Testis (tissue), 3 donors: ENCODE data around the gene UBE2E2. TPM values are rescaled to one million over a fixed set of nuclear protein-coding genes. Genes with fewer than 3 reads are reported as not detected.

Experiments used
- DNase-seq: peaks from one replicate; pipeline ENCODE4 v3.0.0-alpha.2; 2019
- H3K27ac ChIP-seq, 2 donors: fragments of 200-600 bp; sonication (generic); one replicate each; pipeline ENCODE4 v1.5.1; 2019
- H3K27me3 ChIP-seq: fragments of 200-600 bp; sonication (generic); one replicate; pipeline ENCODE4 v1.5.1; 2019
- H3K36me3 ChIP-seq: fragments of 200-600 bp; sonication (generic); one replicate; pipeline ENCODE4 v1.5.1; 2017; ENCODE audit warnings: low read depth; ENCODE audit errors: missing control alignments
- H3K4me1 ChIP-seq: fragments of 200-600 bp; sonication (generic); one replicate; pipeline ENCODE4 v1.5.1; 2019
- H3K4me3 ChIP-seq, 2 donors: fragments of 200-600 bp; sonication (generic); one replicate each; pipeline ENCODE4 v1.5.1; 2017 to 2019
- H3K9me3 ChIP-seq: fragments of 200-600 bp; sonication (generic); one replicate; pipeline ENCODE4 v1.5.1; 2017
- POLR2A ChIP-seq: fragments of 450-650 bp; IDR thresholded peaks from one replicate; pipeline ENCODE4 v1.6.1; 2017; ENCODE audit warnings: antibody characterized with exemption, mild to moderate bottlenecking, moderate library complexity
- WGBS, 2 donors: methylation state at CpG; one replicate each; pipeline ENCODE4 v1.1.5; 2018; 5-methylcytosine and 5-hydroxymethylcytosine counted together
- intact Hi-C: fragments of 100-400 bp; cut with DNase I; formaldehyde crosslinking; loops from one replicate; pipeline ENCODE4 v1.15.1; 2023; ENCODE audit warnings: low total_unique reads
- polyA plus RNA-seq: library from polyadenylated mRNA; stranded (reverse); fragments of 350-450 nt; fragmentation: Illumina TruSeq; extraction: RNeasy Lipid Tissue Mini Kit (QIAGEN cat#74804); gene quantifications from one replicate; pipeline ENCODE4 v1.2.3, GENCODE V29; 2014; ENCODE audit warnings: low read depth, low replicate concordance; ENCODE audit not compliant: insufficient read depth
- total RNA-seq, 2 donors: library from RNA; depleted of rRNA; stranded (reverse); fragments of >200 nt; gene quantifications; one replicate each; pipeline ENCODE4 v1.2.3, GENCODE V29; 2016
- TF ChIP-seq, protein P1 (sequence below), 3 experiments: fragments of 450-650 bp in 2 of 3; fragments of 200-600 bp in 1 of 3; sonication (generic) in 1 of 3; IDR thresholded peaks; one replicate each; pipeline ENCODE4 v1.5.1; 2016 to 2019; ENCODE audit warnings: antibody characterized with exemption in 3 of 3, mild to moderate bottlenecking in 2 of 3, moderate library complexity in 1 of 3

The UBE2E2 gene
- total and polyA plus RNA-seq, 3 donors from 2014 or later, result 45.5 to 94.2 (median 48.7) TPM

DNA sequence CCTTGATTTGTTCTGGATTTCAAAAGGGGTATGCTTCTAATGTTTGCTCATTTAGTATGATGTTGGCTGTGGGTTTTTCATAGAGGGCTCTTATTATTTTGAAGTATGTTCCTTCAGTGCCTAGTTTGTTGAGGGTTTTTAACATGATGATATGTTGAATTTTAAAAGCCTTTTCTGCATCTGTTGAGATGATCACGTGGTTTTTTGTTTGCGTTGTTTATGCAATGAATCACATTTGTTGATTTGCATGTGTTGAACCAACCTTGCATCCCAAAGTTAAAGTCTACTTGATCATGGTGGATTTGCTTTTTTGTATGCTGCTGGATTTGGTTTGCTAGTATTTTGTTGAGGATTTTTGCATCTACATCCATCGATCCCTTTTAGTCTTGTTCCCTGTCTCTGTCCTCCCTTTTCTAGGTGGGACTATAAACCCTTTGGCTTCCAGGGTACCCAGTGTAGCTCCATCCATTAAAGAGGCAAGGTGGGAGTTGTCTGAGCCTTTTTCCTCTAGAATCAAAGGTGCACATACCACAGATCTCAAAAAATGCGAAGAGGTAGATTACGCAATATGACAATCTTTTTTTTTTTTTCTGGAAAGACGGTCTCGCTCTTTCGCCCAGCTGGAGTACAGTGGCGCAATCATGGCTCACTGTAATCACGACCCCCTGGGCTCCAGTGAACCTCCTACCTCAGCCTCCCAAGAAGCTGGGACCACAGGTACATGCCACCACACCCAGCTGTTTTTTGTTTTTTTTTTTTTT lies 381.0 kb downstream of the UBE2E2 start:
- intact Hi-C loops, result no loop called here
- WGBS, 2 donors, result 95 to 96% methylated on average over 10 of the region's 10 CpGs
- no peak overlapping the region for H3K4me3 ChIP-seq
- no peaks in the 10 kb centered on the region for H3K4me1 ChIP-seq
- no peak for DNase-seq
- H3K27ac ChIP-seq, result no peak overlapping the region
- H3K9me3 ChIP-seq, result no peaks in the 10 kb centered on the region
- no peak for TF ChIP-seq POLR2A
- TF ChIP-seq, protein P1, sequence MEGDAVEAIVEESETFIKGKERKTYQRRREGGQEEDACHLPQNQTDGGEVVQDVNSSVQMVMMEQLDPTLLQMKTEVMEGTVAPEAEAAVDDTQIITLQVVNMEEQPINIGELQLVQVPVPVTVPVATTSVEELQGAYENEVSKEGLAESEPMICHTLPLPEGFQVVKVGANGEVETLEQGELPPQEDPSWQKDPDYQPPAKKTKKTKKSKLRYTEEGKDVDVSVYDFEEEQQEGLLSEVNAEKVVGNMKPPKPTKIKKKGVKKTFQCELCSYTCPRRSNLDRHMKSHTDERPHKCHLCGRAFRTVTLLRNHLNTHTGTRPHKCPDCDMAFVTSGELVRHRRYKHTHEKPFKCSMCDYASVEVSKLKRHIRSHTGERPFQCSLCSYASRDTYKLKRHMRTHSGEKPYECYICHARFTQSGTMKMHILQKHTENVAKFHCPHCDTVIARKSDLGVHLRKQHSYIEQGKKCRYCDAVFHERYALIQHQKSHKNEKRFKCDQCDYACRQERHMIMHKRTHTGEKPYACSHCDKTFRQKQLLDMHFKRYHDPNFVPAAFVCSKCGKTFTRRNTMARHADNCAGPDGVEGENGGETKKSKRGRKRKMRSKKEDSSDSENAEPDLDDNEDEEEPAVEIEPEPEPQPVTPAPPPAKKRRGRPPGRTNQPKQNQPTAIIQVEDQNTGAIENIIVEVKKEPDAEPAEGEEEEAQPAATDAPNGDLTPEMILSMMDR (IDR thresholded peaks at IDR 0.05), result no peak
- no peaks in the 10 kb centered on the region for H3K36me3 ChIP-seq
- no peaks in the 10 kb centered on the region for H3K27me3 ChIP-seq

DNA sequence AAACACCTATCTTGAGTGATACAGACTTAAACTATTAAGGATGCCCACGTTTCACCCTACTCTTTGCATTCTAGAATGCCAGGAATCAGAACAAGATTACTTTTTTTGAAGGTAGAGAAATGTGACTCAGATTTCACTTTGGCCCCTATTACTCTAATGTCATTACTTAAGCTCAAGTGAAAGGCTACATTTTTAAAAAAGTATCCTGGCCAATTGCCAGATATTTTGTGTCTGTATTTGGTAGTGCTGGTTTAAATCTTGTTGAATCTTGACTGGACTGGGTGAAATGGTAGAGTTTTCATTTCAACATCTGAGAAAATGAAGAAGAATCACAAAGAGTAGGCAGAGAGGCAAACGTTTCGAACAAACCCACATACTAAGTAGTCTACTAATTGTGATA lies 384.4 kb downstream of the UBE2E2 start:
- H3K27ac ChIP-seq, result no peak overlapping the region
- no peak overlapping the region for H3K4me3 ChIP-seq
- WGBS, 2 donors, result 86 to 87% methylated on average over 3 of the region's 3 CpGs
- TF ChIP-seq, protein P1 (IDR thresholded peaks at IDR 0.05), result no peak
- TF ChIP-seq POLR2A, result no peak
- no peaks in the 10 kb centered on the region for H3K4me1 ChIP-seq
- DNase-seq, result no peak
- no peaks in the 10 kb centered on the region for H3K9me3 ChIP-seq
- intact Hi-C loops, result no loop called here
- H3K36me3 ChIP-seq, result no peaks in the 10 kb centered on the region
- H3K27me3 ChIP-seq, result no peaks in the 10 kb centered on the region

DNA sequence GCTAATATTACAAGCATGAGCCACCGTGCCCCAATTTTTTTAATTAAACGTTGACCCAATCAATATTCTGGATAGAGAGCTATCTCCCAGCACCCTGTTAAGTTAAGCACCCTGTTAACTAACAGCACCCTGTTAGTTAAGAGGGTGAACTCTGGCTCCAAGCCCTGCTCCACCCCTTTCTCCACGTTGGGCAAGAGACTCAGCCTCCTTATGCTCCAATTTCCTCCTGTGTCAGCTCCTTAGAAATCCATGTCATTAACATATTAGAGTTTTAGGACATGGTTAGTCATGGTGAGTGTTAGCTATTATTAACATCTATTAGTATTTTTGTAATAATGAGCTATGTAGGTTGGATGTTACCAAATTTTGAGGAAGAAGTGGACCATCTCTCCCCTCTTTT lies 385.4 kb downstream of the UBE2E2 start:
- Histone ChIP-seq H3K27me3 (no peaks in the 10 kb centered on the region), H3K9me3 (no peaks in the 10 kb centered on the region), H3K4me3 (no peak overlapping the region), H3K4me1 (no peaks in the 10 kb centered on the region), H3K36me3 (no peaks in the 10 kb centered on the region), H3K27ac (no peak overlapping the region)
- intact Hi-C loops, result no loop called here
- WGBS, 2 donors, result 79 to 86% methylated on average over 3 of the region's 3 CpGs
- TF ChIP-seq, protein P1 (IDR thresholded peaks at IDR 0.05), result no peak
- no peak for TF ChIP-seq POLR2A
- DNase-seq, result no peak

DNA sequence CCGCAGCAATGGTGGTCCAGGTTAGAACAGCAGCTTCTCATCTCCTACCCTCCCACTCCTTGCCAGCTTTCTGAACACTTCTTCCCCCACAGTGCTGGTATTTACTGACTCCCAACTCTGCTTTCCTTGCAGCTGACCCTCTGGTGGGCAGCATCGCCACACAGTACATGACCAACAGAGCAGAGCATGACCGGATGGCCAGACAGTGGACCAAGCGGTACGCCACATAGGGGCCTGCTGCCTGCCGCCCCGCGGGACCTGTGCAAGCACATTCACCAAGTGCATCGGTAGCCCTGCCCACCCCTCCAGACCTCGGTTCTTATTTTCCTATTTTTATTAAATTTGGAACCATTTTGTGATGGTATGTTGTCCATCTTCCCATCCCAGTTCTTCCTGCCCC lies 386.5 kb downstream of the UBE2E2 start:
- Histone ChIP-seq H3K27me3 (no peaks in the 10 kb centered on the region), H3K9me3 (no peaks in the 10 kb centered on the region), H3K4me1 (no peaks in the 10 kb centered on the region), H3K27ac (no peak overlapping the region), H3K36me3 (no peaks in the 10 kb centered on the region), H3K4me3 (no peak overlapping the region)
- TF ChIP-seq, protein P1 (IDR thresholded peaks at IDR 0.05), result no peak
- TF ChIP-seq POLR2A, result no peak
- no peak for DNase-seq
- 91 to 92% methylated on average over 10 of the region's 10 CpGs for WGBS, 2 donors
- intact Hi-C loops, result no loop called here
